SK-N-MC (cell line): ENCODE data around the gene GADD45GIP1.

ENCODE experiments used
- EZH2 ChIP-seq: fragments of 200-600 bp; sonication (generic); IDR thresholded peaks from one replicate; pipeline ENCODE4 v1.6.1; 2017; ENCODE audit warnings: antibody characterized with exemption
- POLR2AphosphoS5 ChIP-seq: IDR thresholded peaks from 2 replicates; pipeline ENCODE4 v1.6.1; 2012; ENCODE audit warnings: mild to moderate bottlenecking, low read depth, low read length, borderline replicate concordance

- TF ChIP-seq EZH2 = no peak
- no peak for TF ChIP-seq POLR2AphosphoS5
Observed at GRCh38 chr19:12954612-12954962, 2.4 kb downstream of the GADD45GIP1 start.
